SJCRH30 (cell line): ENCODE results near the gene RHOB. TPM values are rescaled to one million over a fixed set of nuclear protein-coding genes. Genes with fewer than 3 reads are reported as not detected.

Experiments
- DNase-seq, 2 experiments: peaks; one replicate each; pipeline ENCODE4 v3.0.0-alpha.2; 2015 to 2020
- H3K27ac ChIP-seq: fragments of 250-450 bp; sonication (Bioruptor Pico); 2 replicates; pipeline ENCODE4 v1.5.1; 2020; ENCODE audit warnings: mild to moderate bottlenecking, moderate library complexity
- H3K27me3 ChIP-seq: fragments of 250-450 bp; sonication (Bioruptor Pico); 2 replicates; pipeline ENCODE4 v1.5.1; 2020; ENCODE audit warnings: mild to moderate bottlenecking, moderate library complexity
- H3K36me3 ChIP-seq: fragments of 250-450 bp; sonication (Bioruptor Pico); 2 replicates; pipeline ENCODE4 v1.5.1; 2020; ENCODE audit warnings: mild to moderate bottlenecking, moderate library complexity
- H3K4me1 ChIP-seq: fragments of 250-450 bp; sonication (Bioruptor Pico); 2 replicates; pipeline ENCODE4 v1.5.1; 2020; ENCODE audit warnings: mild to moderate bottlenecking, moderate library complexity
- H3K4me3 ChIP-seq: fragments of 250-450 bp; sonication (Bioruptor Pico); 2 replicates; pipeline ENCODE4 v1.5.1; 2020; ENCODE audit warnings: mild to moderate bottlenecking, moderate library complexity
- H3K9me3 ChIP-seq: fragments of 250-450 bp; sonication (Bioruptor Pico); replicated peaks from 2 replicates; pipeline ENCODE4 v1.5.1; 2020; ENCODE audit warnings: mild to moderate bottlenecking, moderate library complexity
- total RNA-seq: library from RNA; depleted of rRNA; stranded (reverse); fragments of >200 nt; shearing (Covaris generic); gene quantifications from 2 replicates; pipeline ENCODE4 v1.2.3, GENCODE V29; 2014

The RHOB gene
- total RNA-seq, 1 experiment from 2014 or later, result 138 TPM

DNA sequence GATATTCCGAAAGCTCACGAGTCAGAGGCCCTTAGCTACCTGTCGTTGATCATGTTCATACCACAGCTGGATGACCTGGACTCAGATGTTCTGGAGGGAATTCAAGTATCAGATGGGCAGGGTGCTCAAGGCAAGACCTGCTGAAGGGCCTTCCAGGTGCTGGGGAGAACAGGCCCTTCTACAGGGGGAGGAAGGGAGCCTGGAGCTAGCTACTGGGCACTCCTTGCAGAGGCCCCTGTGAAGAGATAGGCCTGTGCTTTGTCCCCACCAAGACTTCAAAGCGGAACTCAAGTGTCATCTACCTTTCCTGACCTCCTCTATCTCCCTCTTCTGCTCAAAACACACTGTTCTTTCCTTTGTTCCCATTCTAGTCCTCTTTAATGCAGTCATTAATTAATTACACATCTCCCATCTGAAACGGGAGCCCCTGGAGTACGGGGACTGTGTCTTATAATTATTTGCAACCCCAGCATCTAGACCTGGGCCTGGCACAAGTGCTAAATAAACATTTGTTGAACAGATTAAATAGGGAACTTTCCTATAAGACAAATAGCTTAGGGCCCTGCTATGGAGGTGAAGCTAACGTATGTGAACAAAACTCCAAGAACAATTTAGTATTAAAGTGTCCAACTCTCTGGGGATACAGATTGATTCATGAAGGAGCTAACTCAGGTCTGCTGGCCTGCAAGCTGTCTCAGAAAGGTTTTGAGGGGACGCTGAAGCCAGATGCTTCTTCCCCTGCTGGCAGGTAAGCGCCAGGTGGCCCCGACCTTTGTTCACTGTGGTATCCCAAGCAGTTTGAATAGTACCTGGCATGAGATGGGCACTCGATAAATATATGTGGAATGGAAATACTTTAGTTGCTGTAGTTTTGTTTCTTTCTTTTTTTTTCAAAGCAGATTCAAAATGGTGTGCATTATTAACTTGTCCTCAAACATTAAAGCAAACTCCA, 22.0 kb downstream of the RHOB start:
- H3K36me3 ChIP-seq, result no peaks in the 10 kb centered on the region
- no peaks in the 10 kb centered on the region for H3K9me3 ChIP-seq
- H3K4me1 ChIP-seq, result peaks cover 9% of the 10 kb centered on the region
- DNase-seq, result no peak
- H3K27me3 ChIP-seq, result no peaks in the 10 kb centered on the region
- H3K27ac ChIP-seq, result no peak overlapping the region
- H3K4me3 ChIP-seq, result no peak overlapping the region

- no peak for DNase-seq
- H3K4me3 ChIP-seq, result no peak overlapping the region
- no peaks in the 10 kb centered on the region for H3K9me3 ChIP-seq
- peaks cover 9% of the 10 kb centered on the region for H3K4me1 ChIP-seq
- H3K27ac ChIP-seq, result no peak overlapping the region
- H3K27me3 ChIP-seq, result no peaks in the 10 kb centered on the region
- no peaks in the 10 kb centered on the region for H3K36me3 ChIP-seq
Measured at GRCh38 chr2:20469595-20469994, 22.7 kb downstream of the RHOB start.

GRCh38 chr2:20470211-20470610, 23.3 kb downstream of the RHOB start:
- Histone ChIP-seq H3K4me1 (peaks cover 9% of the 10 kb centered on the region), H3K36me3 (no peaks in the 10 kb centered on the region), H3K27me3 (no peaks in the 10 kb centered on the region), H3K27ac (no peak overlapping the region), H3K9me3 (no peaks in the 10 kb centered on the region), H3K4me3 (no peak overlapping the region)
- DNase-seq, result peak in 1 of 2 experiments; percentile 35

- Histone ChIP-seq H3K4me1 (peaks cover 5% of the 10 kb centered on the region), H3K36me3 (no peaks in the 10 kb centered on the region), H3K27me3 (no peaks in the 10 kb centered on the region), H3K9me3 (peaks cover 1% of the 10 kb centered on the region; the same call in 1 of the 2 replicates), H3K4me3 (no peak overlapping the region), H3K27ac (no peak overlapping the region)
- DNase-seq, result no peak
Measured at GRCh38 chr2:20471148-20471547, 24.3 kb downstream of the RHOB start.

GRCh38 chr2:20471902-20472559, 25.2 kb downstream of the RHOB start:
- H3K36me3 ChIP-seq, result no peaks in the 10 kb centered on the region
- H3K27me3 ChIP-seq, result no peaks in the 10 kb centered on the region
- H3K9me3 ChIP-seq, result peaks cover 4% of the 10 kb centered on the region; the same call in 1 of the 2 replicates
- no peak overlapping the region for H3K4me3 ChIP-seq
- H3K27ac ChIP-seq, result no peak overlapping the region
- no peaks in the 10 kb centered on the region for H3K4me1 ChIP-seq
- DNase-seq, result no peak

- peaks cover 4% of the 10 kb centered on the region; the same call in 1 of the 2 replicates for H3K9me3 ChIP-seq
- no peaks in the 10 kb centered on the region for H3K4me1 ChIP-seq
- no peaks in the 10 kb centered on the region for H3K36me3 ChIP-seq
- no peaks in the 10 kb centered on the region for H3K27me3 ChIP-seq
- H3K4me3 ChIP-seq, result no peak overlapping the region
- no peak for DNase-seq
- H3K27ac ChIP-seq, result no peak overlapping the region
Measured at GRCh38 chr2:20472569-20472968, 25.7 kb downstream of the RHOB start.

DNA sequence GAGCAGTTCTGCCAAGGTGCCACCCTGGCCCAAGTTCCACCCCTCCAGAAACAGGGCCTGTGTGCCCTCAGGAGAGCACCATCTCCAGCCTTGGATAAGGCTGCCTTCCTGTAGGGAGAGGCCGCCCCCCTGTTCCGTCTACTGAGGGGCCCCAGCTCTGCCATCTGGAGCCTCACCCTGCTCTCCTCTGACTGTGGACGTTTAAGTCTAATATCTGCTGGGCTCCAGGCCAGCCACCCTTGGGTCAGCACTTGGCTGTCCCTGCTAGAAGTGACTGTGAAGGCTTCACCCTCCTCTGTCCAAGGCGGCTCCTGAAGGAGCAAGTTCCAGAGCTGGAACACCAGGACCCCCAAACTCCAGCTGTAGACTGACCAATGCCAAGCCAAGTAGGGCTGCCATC, 26.3 kb downstream of the RHOB start:
- no peaks in the 10 kb centered on the region for H3K36me3 ChIP-seq
- no peak overlapping the region for H3K27ac ChIP-seq
- H3K9me3 ChIP-seq, result peaks cover 4% of the 10 kb centered on the region; the same call in 1 of the 2 replicates
- no peak overlapping the region for H3K4me3 ChIP-seq
- no peaks in the 10 kb centered on the region for H3K27me3 ChIP-seq
- H3K4me1 ChIP-seq, result no peaks in the 10 kb centered on the region
- DNase-seq, result no peak

- Histone ChIP-seq H3K36me3 (no peaks in the 10 kb centered on the region), H3K4me1 (no peaks in the 10 kb centered on the region), H3K27me3 (no peaks in the 10 kb centered on the region), H3K27ac (no peak overlapping the region), H3K4me3 (no peak overlapping the region), H3K9me3 (peaks cover 4% of the 10 kb centered on the region; the same call in 1 of the 2 replicates)
- DNase-seq, result no peak
Measured at GRCh38 chr2:20474757-20475566, 28.1 kb downstream of the RHOB start.

DNA sequence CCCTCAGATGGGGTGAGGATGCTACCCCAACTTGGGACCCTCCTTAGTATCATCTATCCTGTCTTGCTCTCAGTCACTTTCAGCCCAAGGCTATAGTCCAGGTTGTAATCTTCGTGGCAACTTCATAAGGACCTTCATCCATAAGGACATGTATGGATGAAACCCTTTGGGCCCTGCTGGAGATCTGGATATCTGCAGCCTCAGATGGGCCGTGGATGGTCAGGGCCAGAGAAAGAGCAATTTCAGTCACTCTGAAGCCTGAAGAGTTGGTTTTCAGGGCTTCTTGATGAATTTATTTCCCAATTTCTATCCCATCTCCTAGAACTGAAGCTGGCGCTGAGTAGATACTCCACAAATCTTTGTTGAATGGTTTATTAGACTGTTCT, 28.7 kb downstream of the RHOB start:
- Histone ChIP-seq H3K36me3 (no peaks in the 10 kb centered on the region), H3K27me3 (no peaks in the 10 kb centered on the region), H3K4me1 (no peaks in the 10 kb centered on the region), H3K27ac (no peak overlapping the region), H3K9me3 (peaks cover 4% of the 10 kb centered on the region; the same call in 1 of the 2 replicates), H3K4me3 (no peak overlapping the region)
- DNase-seq, result no peak

DNA sequence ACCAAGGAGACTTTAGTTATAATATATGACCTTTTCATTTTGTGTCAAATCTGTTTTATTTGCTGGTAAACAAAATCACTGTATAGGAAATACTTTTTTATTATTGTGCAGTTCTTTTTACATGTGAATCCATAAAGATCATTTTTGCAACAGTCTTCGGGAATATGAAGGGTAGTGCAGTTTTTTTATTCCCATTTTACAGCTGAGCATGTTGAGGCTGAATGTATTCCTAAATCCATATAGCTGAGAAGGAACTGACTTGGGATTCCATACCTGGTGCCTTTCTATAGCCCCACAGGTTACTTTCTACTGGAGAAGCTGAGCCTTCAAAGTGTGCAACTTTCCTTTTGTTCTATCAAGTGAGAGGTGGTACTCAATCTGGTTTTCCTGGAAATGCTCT, 29.6 kb downstream of the RHOB start:
- DNase-seq, result no peak
- H3K4me1 ChIP-seq, result no peaks in the 10 kb centered on the region
- H3K27me3 ChIP-seq, result no peaks in the 10 kb centered on the region
- no peaks in the 10 kb centered on the region for H3K36me3 ChIP-seq
- no peak overlapping the region for H3K27ac ChIP-seq
- H3K4me3 ChIP-seq, result no peak overlapping the region
- peaks cover 4% of the 10 kb centered on the region; the same call in 1 of the 2 replicates for H3K9me3 ChIP-seq

- H3K36me3 ChIP-seq, result no peaks in the 10 kb centered on the region
- no peak overlapping the region for H3K27ac ChIP-seq
- H3K27me3 ChIP-seq, result no peaks in the 10 kb centered on the region
- no peak overlapping the region for H3K4me3 ChIP-seq
- DNase-seq, result no peak
- no peaks in the 10 kb centered on the region for H3K4me1 ChIP-seq
- peaks cover 4% of the 10 kb centered on the region; the same call in 1 of the 2 replicates for H3K9me3 ChIP-seq
Measured at GRCh38 chr2:20476950-20477349, 30.1 kb downstream of the RHOB start.

GRCh38 chr2:20478961-20479360, 32.1 kb downstream of the RHOB start:
- Histone ChIP-seq H3K9me3 (peaks cover 4% of the 10 kb centered on the region; the same call in 1 of the 2 replicates), H3K27me3 (no peaks in the 10 kb centered on the region), H3K27ac (no peak overlapping the region), H3K4me1 (no peaks in the 10 kb centered on the region), H3K4me3 (no peak overlapping the region), H3K36me3 (no peaks in the 10 kb centered on the region)
- DNase-seq, result no peak

DNA sequence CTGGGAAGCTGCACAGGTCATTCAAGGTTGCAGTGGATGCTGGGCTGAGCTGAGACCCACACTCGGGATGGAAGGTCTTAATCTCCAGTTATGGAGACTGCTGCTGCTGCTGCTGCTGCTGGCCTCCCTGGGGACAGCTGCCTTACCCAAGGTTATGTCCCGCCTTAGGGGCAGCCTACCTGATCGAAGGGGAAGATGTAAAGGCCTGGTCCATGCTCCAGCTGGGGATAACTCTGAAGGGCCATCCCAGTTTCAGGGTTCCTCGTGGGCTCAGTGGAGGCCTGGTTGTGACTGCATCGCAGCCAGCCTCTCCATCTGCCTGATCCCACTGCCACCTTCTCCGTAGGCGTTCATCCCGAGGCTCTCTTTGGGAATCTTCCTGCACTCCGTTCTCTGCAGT, 33.0 kb downstream of the RHOB start:
- Histone ChIP-seq H3K27ac (no peak overlapping the region), H3K27me3 (no peaks in the 10 kb centered on the region), H3K9me3 (peaks cover 4% of the 10 kb centered on the region; the same call in 1 of the 2 replicates), H3K36me3 (no peaks in the 10 kb centered on the region), H3K4me3 (no peak overlapping the region), H3K4me1 (no peaks in the 10 kb centered on the region)
- no peak for DNase-seq

DNA sequence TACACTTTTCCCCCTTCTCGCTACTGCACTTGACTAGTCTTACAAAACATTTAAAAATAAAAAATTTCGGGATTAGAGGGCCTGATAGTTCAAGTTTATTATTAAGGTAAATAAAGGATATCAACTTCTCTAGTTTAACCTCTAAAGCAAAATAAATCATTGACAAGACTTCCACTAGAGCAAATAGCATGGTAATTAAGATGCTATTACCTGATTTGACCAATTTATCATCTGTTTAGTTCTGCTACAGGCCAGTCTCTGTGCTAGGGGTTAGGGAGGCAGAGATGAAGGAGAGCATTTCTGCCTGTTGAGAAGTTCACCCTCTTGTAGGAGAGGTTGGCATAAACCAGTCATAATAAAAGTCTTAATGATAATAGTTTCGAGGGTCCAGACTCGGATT, 34.0 kb downstream of the RHOB start:
- Histone ChIP-seq H3K4me1 (no peaks in the 10 kb centered on the region), H3K4me3 (no peak overlapping the region), H3K36me3 (no peaks in the 10 kb centered on the region), H3K9me3 (peaks cover 4% of the 10 kb centered on the region; the same call in 1 of the 2 replicates), H3K27me3 (no peaks in the 10 kb centered on the region), H3K27ac (no peak overlapping the region)
- DNase-seq, result no peak
